ENCODE measurements around the gene GPC4. TPM values are rescaled to one million over a fixed set of nuclear protein-coding genes. Genes with fewer than 3 reads are reported as not detected.

GPC4 gene
- total RNA-seq, 5 donors from 2014 or later (not counting 1 experiment from before 2014, with no cell fraction given) = 0.13 to 0.44 (median 0.32) TPM; not detected in 2

DNA sequence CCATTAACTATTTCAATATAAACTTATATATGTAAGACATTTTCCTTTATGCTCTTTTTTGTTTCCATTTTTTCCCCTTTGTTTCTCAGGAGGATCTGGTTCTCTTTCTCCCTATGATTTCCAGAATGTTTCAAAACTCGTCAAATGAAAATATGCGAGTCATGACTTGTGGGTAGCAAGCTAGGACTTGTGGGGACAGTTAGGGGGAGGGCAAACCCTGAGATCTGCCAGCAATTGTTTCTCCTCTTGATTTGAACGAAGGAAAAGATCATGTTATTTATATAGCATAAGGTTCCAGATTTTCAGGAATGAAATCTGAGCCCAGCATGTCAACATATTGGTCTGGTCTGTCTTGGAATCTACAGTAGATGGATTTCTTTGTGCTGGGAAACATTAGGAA is 28.9 kb upstream of the GPC4 start:
- Histone ChIP-seq H3K27me3 (replicated peaks in 1 of 2; ENCODE audit: control insufficient read depth in 2 of 2, extremely low read depth in 1 of 2, insufficient read depth in 2 of 2, low read length in 1 of 2) (no peaks in the 10 kb centered on the region), H3K4me1 (ENCODE audit: control insufficient read depth in 1 of 2, extremely low read depth in 1 of 2, insufficient read depth in 2 of 2, low read length in 2 of 2) (no peaks in the 10 kb centered on the region), H3K4me3 (ENCODE audit: control insufficient read depth in 1 of 2, extremely low read depth in 1 of 2, low read length in 1 of 2) (no peak overlapping the region), H3K9me3 (no peaks in the 10 kb centered on the region), H3K36me3 (ENCODE audit: control insufficient read depth in 2 of 2, extremely low read depth in 1 of 2, insufficient read depth in 1 of 2, low read length in 1 of 2) (no peaks in the 10 kb centered on the region), H3K27ac (ENCODE audit: low read length) (no peak overlapping the region)
- ChIA-PET POLR2A (no interaction called here), CTCF (no interaction called here)
- DNase-seq (no peak), ATAC-seq (replicated peaks in 1 of 4) (no peak)
- Mint-ChIP-seq H3K9me3 (no peaks in the 10 kb centered on the region), H3K27me3 (peaks cover 3 to 35% of the 10 kb centered on the region in 2 donors), H3K4me3 (no peak overlapping the region), H3K36me3 (no peaks in the 10 kb centered on the region), H3K27ac (no peak overlapping the region), H3K4me1 (peaks cover 6 to 9% (median 7%) of the 10 kb centered on the region in 3 donors)
- no CpG with 5 or more reads among the region's 3 CpGs for WGBS (ENCODE audit: insufficient coverage)

DNA sequence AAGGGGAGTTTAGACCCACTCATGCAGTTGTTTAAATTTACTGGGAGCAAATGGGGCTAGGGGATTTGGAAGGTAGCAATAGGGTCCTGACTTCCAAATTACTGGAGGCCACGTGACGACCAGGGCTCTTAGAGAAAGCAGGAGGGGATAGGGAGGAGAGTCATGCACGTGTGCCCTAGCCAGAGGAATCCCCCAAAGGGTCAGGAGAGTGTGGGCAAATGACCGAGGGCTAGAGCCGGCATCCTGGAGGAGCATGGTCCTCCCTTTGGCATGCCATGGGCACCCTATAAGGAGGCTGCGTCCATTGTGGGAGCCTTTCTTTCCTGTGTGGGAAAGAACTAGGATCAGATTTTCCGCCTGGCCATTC is 25.5 kb upstream of the GPC4 start:
- Mint-ChIP-seq H3K27ac (no peak overlapping the region), H3K27me3 (peaks cover 0 to 29% of the 10 kb centered on the region in 2 donors), H3K36me3 (no peaks in the 10 kb centered on the region), H3K4me1 (peaks cover 6 to 9% (median 7%) of the 10 kb centered on the region in 3 donors), H3K9me3 (no peaks in the 10 kb centered on the region), H3K4me3 (no peak overlapping the region)
- no peaks in the 10 kb centered on the region for H3K36me3 ChIP-seq (ENCODE audit: control insufficient read depth in 2 of 2, extremely low read depth in 1 of 2, insufficient read depth in 1 of 2, low read length in 1 of 2)
- no peak for ATAC-seq (replicated peaks in 1 of 4)
- H3K4me3 ChIP-seq (ENCODE audit: control insufficient read depth in 1 of 2, extremely low read depth in 1 of 2, low read length in 1 of 2) = no peak overlapping the region
- no peaks in the 10 kb centered on the region for H3K9me3 ChIP-seq
- CTCF ChIA-PET = no interaction called here
- POLR2A ChIA-PET = no interaction called here
- H3K27me3 ChIP-seq (replicated peaks in 1 of 2; ENCODE audit: control insufficient read depth in 2 of 2, extremely low read depth in 1 of 2, insufficient read depth in 2 of 2, low read length in 1 of 2) = no peaks in the 10 kb centered on the region
- no peak overlapping the region for H3K27ac ChIP-seq (ENCODE audit: low read length)
- 39% methylated on average over 3 of the region's 7 CpGs for WGBS (ENCODE audit: insufficient coverage)
- H3K4me1 ChIP-seq (ENCODE audit: control insufficient read depth in 1 of 2, extremely low read depth in 1 of 2, insufficient read depth in 2 of 2, low read length in 2 of 2) = no peaks in the 10 kb centered on the region
- DNase-seq = no peak

DNA sequence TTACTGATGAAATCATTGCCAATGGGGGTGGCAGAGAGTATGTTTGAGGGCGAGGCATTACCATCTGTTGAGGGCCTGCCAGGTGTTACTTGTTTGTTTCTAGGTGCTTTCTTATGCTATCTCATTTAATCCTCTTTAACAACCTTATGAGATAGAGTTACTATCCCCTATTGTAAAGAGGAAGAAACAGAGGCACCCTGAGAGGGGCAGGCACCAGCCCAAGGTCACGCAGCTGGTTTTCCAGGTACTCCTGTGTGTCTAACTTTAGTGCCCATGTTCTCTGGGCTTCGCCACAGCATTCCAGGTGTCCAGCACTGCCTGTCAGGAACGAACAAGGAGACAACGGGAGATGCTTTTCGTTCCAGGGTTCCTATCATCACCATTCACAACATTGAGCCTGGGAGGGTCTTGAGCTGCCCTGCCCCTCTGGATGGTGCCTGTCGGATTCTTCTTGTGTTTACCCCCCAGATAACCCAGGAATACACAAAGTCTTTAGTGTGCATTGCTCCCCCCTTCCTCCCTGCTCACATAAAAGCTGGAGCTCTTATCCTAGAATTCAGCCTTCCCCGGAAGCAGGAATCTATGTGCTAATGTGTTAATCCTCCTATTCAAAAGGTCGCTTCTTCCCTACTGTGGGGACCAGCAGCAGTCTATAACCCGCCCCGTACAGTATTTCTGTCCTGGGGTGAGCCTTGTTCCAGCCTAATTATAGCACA is 24.9 kb upstream of the GPC4 start:
- WGBS (ENCODE audit: insufficient coverage) = 83% methylated on average over 1 of the region's 11 CpGs
- ChIA-PET CTCF (no interaction called here), POLR2A (no interaction called here)
- H3K27ac ChIP-seq (ENCODE audit: low read length) = no peak overlapping the region
- no peak overlapping the region for H3K4me3 Mint-ChIP-seq
- H3K9me3 ChIP-seq = no peaks in the 10 kb centered on the region
- DNase-seq = no peak
- peaks cover 1 to 3% (median 2%) of the 10 kb centered on the region in 3 donors for H3K4me1 Mint-ChIP-seq
- no peaks in the 10 kb centered on the region for H3K4me1 ChIP-seq (ENCODE audit: control insufficient read depth in 1 of 2, extremely low read depth in 1 of 2, insufficient read depth in 2 of 2, low read length in 2 of 2)
- H3K9me3 Mint-ChIP-seq = no peaks in the 10 kb centered on the region
- no peaks in the 10 kb centered on the region for H3K36me3 ChIP-seq (ENCODE audit: control insufficient read depth in 2 of 2, extremely low read depth in 1 of 2, insufficient read depth in 1 of 2, low read length in 1 of 2)
- H3K36me3 Mint-ChIP-seq = no peaks in the 10 kb centered on the region
- no peak overlapping the region for H3K4me3 ChIP-seq (ENCODE audit: control insufficient read depth in 1 of 2, extremely low read depth in 1 of 2, low read length in 1 of 2)
- H3K27ac Mint-ChIP-seq = no peak overlapping the region
- peaks cover 0 to 25% of the 10 kb centered on the region in 2 donors for H3K27me3 Mint-ChIP-seq
- H3K27me3 ChIP-seq (replicated peaks in 1 of 2; ENCODE audit: control insufficient read depth in 2 of 2, extremely low read depth in 1 of 2, insufficient read depth in 2 of 2, low read length in 1 of 2) = no peaks in the 10 kb centered on the region
- no peak for ATAC-seq (replicated peaks in 1 of 4)

DNA sequence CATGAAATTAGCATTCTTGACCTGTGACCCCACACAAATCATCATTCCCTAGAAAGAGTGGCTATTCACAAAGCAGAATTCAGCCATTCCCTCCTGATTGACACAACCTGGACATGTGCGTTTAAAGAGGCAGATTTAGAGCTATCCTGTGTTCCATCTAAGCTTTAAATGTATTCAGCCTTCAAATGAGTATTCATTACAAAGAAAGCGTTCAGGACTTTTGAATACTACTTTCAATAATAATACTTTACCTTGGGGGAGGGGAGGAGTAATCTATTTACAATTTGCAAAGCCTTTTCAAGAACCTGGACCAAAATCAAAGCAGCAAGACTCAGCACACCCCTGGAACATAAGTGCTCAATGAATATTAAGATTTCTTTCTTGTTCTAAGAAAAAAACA is 22.5 kb upstream of the GPC4 start:
- Histone ChIP-seq H3K27ac (ENCODE audit: low read length) (no peak overlapping the region), H3K27me3 (replicated peaks in 1 of 2; ENCODE audit: control insufficient read depth in 2 of 2, extremely low read depth in 1 of 2, insufficient read depth in 2 of 2, low read length in 1 of 2) (no peaks in the 10 kb centered on the region), H3K4me1 (ENCODE audit: control insufficient read depth in 1 of 2, extremely low read depth in 1 of 2, insufficient read depth in 2 of 2, low read length in 2 of 2) (no peaks in the 10 kb centered on the region), H3K9me3 (no peaks in the 10 kb centered on the region), H3K36me3 (ENCODE audit: control insufficient read depth in 2 of 2, extremely low read depth in 1 of 2, insufficient read depth in 1 of 2, low read length in 1 of 2) (no peaks in the 10 kb centered on the region), H3K4me3 (ENCODE audit: control insufficient read depth in 1 of 2, extremely low read depth in 1 of 2, low read length in 1 of 2) (no peak overlapping the region)
- DNase-seq = no peak
- H3K4me3 Mint-ChIP-seq = no peak overlapping the region
- POLR2A ChIA-PET = no interaction called here
- H3K27me3 Mint-ChIP-seq = peaks cover 0 to 22% of the 10 kb centered on the region in 2 donors
- no CpG with 5 or more reads among the region's 2 CpGs for WGBS (ENCODE audit: insufficient coverage)
- CTCF ChIA-PET = no interaction called here
- no peak overlapping the region for H3K27ac Mint-ChIP-seq
- no peak for ATAC-seq (replicated peaks in 1 of 4)
- H3K9me3 Mint-ChIP-seq = no peaks in the 10 kb centered on the region
- no peaks in the 10 kb centered on the region for H3K4me1 Mint-ChIP-seq
- H3K36me3 Mint-ChIP-seq = no peaks in the 10 kb centered on the region

DNA sequence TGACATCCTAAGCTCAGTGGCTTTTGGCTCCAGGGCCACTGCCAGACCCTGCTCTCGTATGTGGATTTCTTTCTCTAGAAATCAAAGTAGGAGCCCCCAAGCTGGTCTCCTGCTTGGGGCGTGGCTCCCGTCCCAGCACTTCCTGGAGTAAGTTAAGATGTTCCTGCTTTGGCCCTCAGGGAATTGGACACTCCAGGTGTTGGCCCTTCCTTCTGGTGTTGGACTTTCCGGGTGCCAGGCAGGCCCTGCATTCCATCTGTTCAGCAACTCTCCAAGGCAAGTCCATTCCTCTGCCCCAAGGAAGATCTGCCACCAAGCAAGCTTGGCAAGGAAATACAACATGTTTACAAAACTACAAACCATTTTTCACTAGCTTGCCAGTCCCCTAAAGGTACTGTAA is 22.1 kb upstream of the GPC4 start:
- peaks cover 0 to 22% of the 10 kb centered on the region in 2 donors for H3K27me3 Mint-ChIP-seq
- Histone ChIP-seq H3K36me3 (ENCODE audit: control insufficient read depth in 2 of 2, extremely low read depth in 1 of 2, insufficient read depth in 1 of 2, low read length in 1 of 2) (no peaks in the 10 kb centered on the region), H3K9me3 (no peaks in the 10 kb centered on the region), H3K4me1 (ENCODE audit: control insufficient read depth in 1 of 2, extremely low read depth in 1 of 2, insufficient read depth in 2 of 2, low read length in 2 of 2) (no peaks in the 10 kb centered on the region), H3K27me3 (replicated peaks in 1 of 2; ENCODE audit: control insufficient read depth in 2 of 2, extremely low read depth in 1 of 2, insufficient read depth in 2 of 2, low read length in 1 of 2) (no peaks in the 10 kb centered on the region), H3K4me3 (ENCODE audit: control insufficient read depth in 1 of 2, extremely low read depth in 1 of 2, low read length in 1 of 2) (no peak overlapping the region), H3K27ac (ENCODE audit: low read length) (no peak overlapping the region)
- ATAC-seq (replicated peaks in 1 of 4) = no peak
- H3K4me3 Mint-ChIP-seq = no peak overlapping the region
- H3K36me3 Mint-ChIP-seq = no peaks in the 10 kb centered on the region
- H3K9me3 Mint-ChIP-seq = no peaks in the 10 kb centered on the region
- ChIA-PET POLR2A (no interaction called here), CTCF (no interaction called here)
- WGBS (ENCODE audit: insufficient coverage) = 100% methylated on average over 1 of the region's 4 CpGs
- no peak overlapping the region for H3K27ac Mint-ChIP-seq
- no peaks in the 10 kb centered on the region for H3K4me1 Mint-ChIP-seq
- DNase-seq = no peak

DNA sequence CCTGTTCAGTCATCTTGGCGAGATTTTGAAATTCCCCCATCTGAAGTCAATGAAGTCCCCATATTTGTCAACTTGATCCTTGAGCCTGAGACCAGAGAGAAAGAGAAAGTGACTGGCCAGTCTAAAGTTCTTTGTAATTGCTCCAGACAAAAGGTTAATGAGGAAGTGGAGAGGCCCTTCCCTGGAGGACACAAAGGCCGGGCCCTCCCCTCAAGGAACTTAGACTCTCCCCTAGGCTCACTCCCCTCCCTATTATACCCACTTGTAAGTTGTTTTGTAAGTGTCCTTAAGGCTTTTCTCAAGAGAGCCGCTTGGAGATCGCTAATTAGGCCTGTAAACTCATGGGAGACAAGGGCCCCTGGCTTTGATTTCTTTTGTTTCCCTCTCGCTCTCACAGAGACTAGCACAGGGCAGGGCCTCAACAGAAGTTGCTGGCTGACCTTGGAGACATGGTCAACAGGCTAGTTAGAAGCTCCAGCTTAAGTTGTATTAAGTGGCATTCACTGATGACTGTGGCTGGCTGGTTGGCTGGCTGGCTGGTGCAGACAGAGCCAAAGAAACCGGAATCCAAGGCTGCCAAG is 20.3 kb upstream of the GPC4 start:
- WGBS (ENCODE audit: insufficient coverage) = no CpG with 5 or more reads among the region's 6 CpGs
- H3K4me3 Mint-ChIP-seq = no peak overlapping the region

More for the DNA sequence above, 20.3 kb upstream of the GPC4 start:
- H3K27me3 Mint-ChIP-seq = peaks cover 0 to 18% of the 10 kb centered on the region in 2 donors
- no peaks in the 10 kb centered on the region for H3K36me3 ChIP-seq (ENCODE audit: control insufficient read depth in 2 of 2, extremely low read depth in 1 of 2, insufficient read depth in 1 of 2, low read length in 1 of 2)
- no peaks in the 10 kb centered on the region for H3K9me3 ChIP-seq
- H3K4me3 ChIP-seq (ENCODE audit: control insufficient read depth in 1 of 2, extremely low read depth in 1 of 2, low read length in 1 of 2) = no peak overlapping the region
- no peak overlapping the region for H3K27ac Mint-ChIP-seq
- no peak overlapping the region for H3K27ac ChIP-seq (ENCODE audit: low read length)
- ChIA-PET CTCF (no interaction called here), POLR2A (no interaction called here)
- H3K27me3 ChIP-seq (replicated peaks in 1 of 2; ENCODE audit: control insufficient read depth in 2 of 2, extremely low read depth in 1 of 2, insufficient read depth in 2 of 2, low read length in 1 of 2) = no peaks in the 10 kb centered on the region
- no peaks in the 10 kb centered on the region for H3K36me3 Mint-ChIP-seq
- H3K4me1 Mint-ChIP-seq = no peaks in the 10 kb centered on the region
- DNase-seq = no peak
- no peaks in the 10 kb centered on the region for H3K9me3 Mint-ChIP-seq
- ATAC-seq (replicated peaks in 1 of 4) = no peak
- no peaks in the 10 kb centered on the region for H3K4me1 ChIP-seq (ENCODE audit: control insufficient read depth in 1 of 2, extremely low read depth in 1 of 2, insufficient read depth in 2 of 2, low read length in 2 of 2)

Data from T-cell (primary cell).